Astrocyte of the spinal cord (primary cell): ENCODE measurements around the gene SLC35F3.

Source experiments
- DNase-seq: peaks from one replicate; pipeline ENCODE4 v3.0.0; 2011; ENCODE audit warnings: low read depth, low spot score
- H3K4me3 ChIP-seq: 2 replicates; pipeline ENCODE4 v1.5.1; 2011; ENCODE audit warnings: low read depth, mild to moderate bottlenecking, low read length, moderate library complexity
- in situ Hi-C: cut with HindIII; loops from 2 replicates; pipeline ENCODE4 v1.10.0; 2017; ENCODE audit warnings: low sequenced_read_pairs
- TF ChIP-seq, protein P1 (sequence below): IDR thresholded peaks from 2 replicates; pipeline ENCODE4 v1.5.1; 2012; ENCODE audit warnings: low read depth, mild to moderate bottlenecking, low read length, inconsistent platforms

The SLC35F3 gene

DNA sequence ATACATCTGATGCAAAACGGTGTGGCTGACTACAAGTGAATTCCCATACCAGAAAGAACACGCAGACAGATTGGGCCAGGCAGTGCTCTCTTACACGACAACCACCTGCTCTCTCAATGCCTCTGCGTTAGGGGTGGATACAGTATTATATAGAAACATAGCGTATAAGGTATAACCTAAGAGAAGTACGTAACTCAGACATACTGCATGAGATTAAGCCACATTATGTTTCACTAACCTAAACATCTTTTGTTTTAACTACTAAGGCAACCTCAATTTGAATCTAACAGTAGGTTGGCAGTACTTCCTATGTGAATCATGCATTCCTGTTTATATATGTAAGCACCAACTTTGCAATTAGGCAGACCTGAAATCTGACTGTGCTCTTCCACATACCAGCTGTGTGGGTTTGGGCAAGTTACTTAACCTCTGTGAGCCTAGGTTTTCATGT, 410.6 kb downstream of the SLC35F3 start:
- in situ Hi-C loops = no loop called here
- DNase-seq = peak; percentile 61

GRCh38 chr1:234315588-234315987, 411.1 kb downstream of the SLC35F3 start:
- in situ Hi-C loops = no loop called here
- DNase-seq = no peak
- H3K4me3 ChIP-seq = no peak overlapping the region
- TF ChIP-seq, protein P1, sequence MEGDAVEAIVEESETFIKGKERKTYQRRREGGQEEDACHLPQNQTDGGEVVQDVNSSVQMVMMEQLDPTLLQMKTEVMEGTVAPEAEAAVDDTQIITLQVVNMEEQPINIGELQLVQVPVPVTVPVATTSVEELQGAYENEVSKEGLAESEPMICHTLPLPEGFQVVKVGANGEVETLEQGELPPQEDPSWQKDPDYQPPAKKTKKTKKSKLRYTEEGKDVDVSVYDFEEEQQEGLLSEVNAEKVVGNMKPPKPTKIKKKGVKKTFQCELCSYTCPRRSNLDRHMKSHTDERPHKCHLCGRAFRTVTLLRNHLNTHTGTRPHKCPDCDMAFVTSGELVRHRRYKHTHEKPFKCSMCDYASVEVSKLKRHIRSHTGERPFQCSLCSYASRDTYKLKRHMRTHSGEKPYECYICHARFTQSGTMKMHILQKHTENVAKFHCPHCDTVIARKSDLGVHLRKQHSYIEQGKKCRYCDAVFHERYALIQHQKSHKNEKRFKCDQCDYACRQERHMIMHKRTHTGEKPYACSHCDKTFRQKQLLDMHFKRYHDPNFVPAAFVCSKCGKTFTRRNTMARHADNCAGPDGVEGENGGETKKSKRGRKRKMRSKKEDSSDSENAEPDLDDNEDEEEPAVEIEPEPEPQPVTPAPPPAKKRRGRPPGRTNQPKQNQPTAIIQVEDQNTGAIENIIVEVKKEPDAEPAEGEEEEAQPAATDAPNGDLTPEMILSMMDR = no peak

More for the DNA sequence above, 410.6 kb downstream of the SLC35F3 start:
- TF ChIP-seq, protein P1 = no peak
- H3K4me3 ChIP-seq = no peak overlapping the region

GRCh38 chr1:234316486-234316885, 412.0 kb downstream of the SLC35F3 start:
- TF ChIP-seq, protein P1 = no peak
- no peak overlapping the region for H3K4me3 ChIP-seq
- in situ Hi-C loops = no loop called here
- DNase-seq = no peak

GRCh38 chr1:234316937-234317336, 412.5 kb downstream of the SLC35F3 start:
- in situ Hi-C loops = no loop called here
- no peak overlapping the region for H3K4me3 ChIP-seq
- no peak for DNase-seq
- TF ChIP-seq, protein P1 = no peak

- TF ChIP-seq, protein P1 = no peak
- DNase-seq = no peak
- H3K4me3 ChIP-seq = no peak overlapping the region
- in situ Hi-C loops = no loop called here
These were observed 415.6 kb downstream of the SLC35F3 start for GRCh38 chr1:234320069-234320468.

DNA sequence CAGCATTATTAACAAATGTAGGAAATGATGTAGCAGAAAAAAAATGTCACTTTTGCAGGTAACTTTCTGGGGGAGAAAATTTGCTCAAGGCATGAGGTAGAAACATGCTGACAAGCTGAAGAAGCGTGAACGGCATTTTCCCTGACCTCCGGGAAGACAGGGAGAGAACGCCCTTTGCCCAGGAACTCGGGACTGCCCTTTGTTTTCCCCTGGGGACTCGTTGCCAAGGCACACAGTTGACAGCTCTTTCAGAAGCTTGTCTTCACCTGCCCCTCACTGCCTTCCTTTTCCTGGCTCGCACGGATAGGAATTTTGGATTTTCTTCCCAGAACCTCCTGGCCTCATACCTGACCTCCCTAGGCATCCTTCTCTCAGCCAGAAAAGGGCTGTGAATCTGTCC, 416.1 kb downstream of the SLC35F3 start:
- H3K4me3 ChIP-seq = no peak overlapping the region
- TF ChIP-seq, protein P1 = no peak
- in situ Hi-C loops = no loop called here
- DNase-seq = no peak

- TF ChIP-seq, protein P1 = no peak
- no peak overlapping the region for H3K4me3 ChIP-seq
- no peak for DNase-seq
- in situ Hi-C loops = no loop called here
These were observed 416.8 kb downstream of the SLC35F3 start for GRCh38 chr1:234321231-234321630.
